ENCODE measurements around the gene LCN2. TPM values are rescaled to one million over a fixed set of nuclear protein-coding genes. Genes with fewer than 3 reads are reported as not detected.

Gene LCN2
- total and polyA plus RNA-seq, 2 experiments from 2014 or later: 2.0 TPM; not detected in 1

DNA sequence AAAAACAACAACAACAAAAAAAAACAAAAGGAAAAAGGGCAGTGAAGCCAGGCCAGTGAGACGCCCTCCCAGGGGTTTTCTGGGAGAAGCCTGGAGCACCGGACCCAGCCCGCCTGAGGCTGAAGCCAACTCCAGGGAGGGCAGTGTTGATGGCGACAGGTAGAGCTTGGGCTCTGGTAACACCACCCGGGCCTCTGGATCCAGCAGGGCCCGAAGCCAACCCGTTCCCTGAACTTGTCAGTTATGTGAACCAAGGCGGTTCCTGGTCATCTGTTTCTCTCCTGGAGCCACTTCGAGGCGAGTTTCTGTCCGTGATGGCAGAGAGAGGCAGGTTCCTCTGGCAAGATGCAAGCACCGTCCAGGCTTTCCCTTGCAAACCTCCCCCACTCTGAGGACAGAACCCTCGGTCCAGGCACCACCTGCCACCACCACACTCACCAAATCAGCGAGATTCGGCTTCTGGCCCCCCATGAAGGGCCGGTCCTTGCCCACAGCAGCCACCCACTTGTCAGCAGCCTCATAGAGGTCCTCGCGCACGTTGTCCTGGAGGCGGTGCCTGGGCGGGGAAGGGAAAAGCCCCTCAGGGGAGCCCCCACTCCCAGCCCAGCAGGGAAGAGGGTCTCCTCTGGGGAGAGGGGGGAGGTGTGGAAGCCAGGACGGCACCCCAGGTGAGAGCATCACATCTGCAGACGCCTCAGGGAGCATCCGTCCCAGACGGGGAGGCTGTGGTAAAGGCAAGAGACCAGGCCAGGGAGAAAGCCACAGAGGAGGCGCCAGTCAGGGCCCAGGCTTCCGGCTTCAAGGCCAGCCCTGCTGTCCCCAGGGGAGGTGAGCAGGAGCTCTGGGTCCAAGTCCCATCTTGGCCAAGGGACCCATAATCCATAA lies 27.1 kb upstream of the LCN2 start:
- H3K27ac ChIP-seq (ENCODE audit: low read depth): no peak overlapping the region
- Mint-ChIP-seq H3K4me1 (peaks cover 23% of the 10 kb centered on the region), H3K4me3 (no peak overlapping the region), H3K9me3 (no peaks in the 10 kb centered on the region), H3K27ac (no peak overlapping the region), H3K36me3 (ENCODE audit: low read depth) (peaks cover 43% of the 10 kb centered on the region), H3K27me3 (ENCODE audit: insufficient read depth, low read depth, poor library complexity) (peaks cover 31% of the 10 kb centered on the region)
- H3K79me2 ChIP-seq (replicated peaks; ENCODE audit: insufficient read depth): peaks cover 24% of the 10 kb centered on the region
- DNase-seq (ENCODE audit: low spot score) (no peak), ATAC-seq (no peak)
- 0 out of 2 replicates have a peak, but pooled peaks cover 4% of the 10 kb centered on the region for H3K36me3 ChIP-seq (ENCODE audit: insufficient read depth)
- peaks cover 18% of the 10 kb centered on the region; the same call in 1 of the 2 replicates for H3K4me1 ChIP-seq (ENCODE audit: insufficient read depth)
- no peak for TF ChIP-seq STAT1 (IDR thresholded peaks at IDR 0.05; ENCODE audit: unreplicated experiment)
- no peak for TF ChIP-seq JUNB (IDR thresholded peaks at IDR 0.05; ENCODE audit: unreplicated experiment)
- no peak for TF ChIP-seq EZH2phosphoT487 (IDR thresholded peaks at IDR 0.05; ENCODE audit: unreplicated experiment)
- no peak for TF ChIP-seq ZNF331 (CRISPR knock-in tag; IDR thresholded peaks at IDR 0.05; ENCODE audit: low read depth)
- no peak for TF ChIP-seq REST (IDR thresholded peaks at IDR 0.05; ENCODE audit: unreplicated experiment)
- no peak for TF ChIP-seq NANOG (IDR thresholded peaks at IDR 0.05; ENCODE audit: borderline replicate concordance)
- no peak for TF ChIP-seq POLR2AphosphoS5 (IDR thresholded peaks at IDR 0.05; ENCODE audit: low read depth)
- TF ChIP-seq, protein P1, sequence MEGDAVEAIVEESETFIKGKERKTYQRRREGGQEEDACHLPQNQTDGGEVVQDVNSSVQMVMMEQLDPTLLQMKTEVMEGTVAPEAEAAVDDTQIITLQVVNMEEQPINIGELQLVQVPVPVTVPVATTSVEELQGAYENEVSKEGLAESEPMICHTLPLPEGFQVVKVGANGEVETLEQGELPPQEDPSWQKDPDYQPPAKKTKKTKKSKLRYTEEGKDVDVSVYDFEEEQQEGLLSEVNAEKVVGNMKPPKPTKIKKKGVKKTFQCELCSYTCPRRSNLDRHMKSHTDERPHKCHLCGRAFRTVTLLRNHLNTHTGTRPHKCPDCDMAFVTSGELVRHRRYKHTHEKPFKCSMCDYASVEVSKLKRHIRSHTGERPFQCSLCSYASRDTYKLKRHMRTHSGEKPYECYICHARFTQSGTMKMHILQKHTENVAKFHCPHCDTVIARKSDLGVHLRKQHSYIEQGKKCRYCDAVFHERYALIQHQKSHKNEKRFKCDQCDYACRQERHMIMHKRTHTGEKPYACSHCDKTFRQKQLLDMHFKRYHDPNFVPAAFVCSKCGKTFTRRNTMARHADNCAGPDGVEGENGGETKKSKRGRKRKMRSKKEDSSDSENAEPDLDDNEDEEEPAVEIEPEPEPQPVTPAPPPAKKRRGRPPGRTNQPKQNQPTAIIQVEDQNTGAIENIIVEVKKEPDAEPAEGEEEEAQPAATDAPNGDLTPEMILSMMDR (conservative IDR thresholded peaks at IDR 0.05; ENCODE audit: low read depth in 2 of 2): no peak
- no peak for TF ChIP-seq EZH2 (IDR thresholded peaks at IDR 0.05; ENCODE audit: low read depth, unreplicated experiment)
- no peak for TF ChIP-seq ZNF462 (CRISPR knock-in tag; IDR thresholded peaks at IDR 0.05)
- TF ChIP-seq CREB1 (CRISPR knock-in tag; IDR thresholded peaks at IDR 0.05; ENCODE audit: low read depth): no peak
- H3K9me2 ChIP-seq (ENCODE audit: insufficient read depth): no peaks in the 10 kb centered on the region
- no peak overlapping the region for H3K4me3 ChIP-seq
- peaks cover 9% of the 10 kb centered on the region for H4K20me1 ChIP-seq (replicated peaks; ENCODE audit: insufficient read depth)
- peaks cover 9% of the 10 kb centered on the region; the same call in 1 of the 2 replicates for H3F3A ChIP-seq (replicated peaks; ENCODE audit: low read depth)
- H3K4me2 ChIP-seq: no peak overlapping the region
- H3K27me3 ChIP-seq (ENCODE audit: insufficient read depth): no peaks in the 10 kb centered on the region
- no peak overlapping the region for H2AFZ ChIP-seq

Measured in GM23338 (cell line).